Upper lobe of right lung (tissue), 1 donor: ENCODE results near the gene YAP1. TPM values are rescaled to one million over a fixed set of nuclear protein-coding genes. Genes with fewer than 3 reads are reported as not detected.

Experiments
- ATAC-seq: fragments of 200-7000 bp; cut with Tn5 transposase; one replicate; pipeline ENCODE4 v1.9.1; 2020; ENCODE audit warnings: mild to moderate bottlenecking, moderate library complexity
- DNase-seq: peaks from one replicate; pipeline ENCODE4 v3.0.0-alpha.2; 2020
- H3K27ac ChIP-seq: fragments of 200-600 bp; one replicate; pipeline ENCODE4 v1.8.0; 2022
- H3K27me3 ChIP-seq: fragments of 200-600 bp; one replicate; pipeline ENCODE4 v1.8.0; 2022; ENCODE audit warnings: mild to moderate bottlenecking
- H3K36me3 ChIP-seq: fragments of 200-600 bp; one replicate; pipeline ENCODE4 v1.8.0; 2022
- H3K4me1 ChIP-seq: fragments of 200-600 bp; one replicate; pipeline ENCODE4 v1.8.0; 2022
- H3K4me3 ChIP-seq: fragments of 200-600 bp; one replicate; pipeline ENCODE4 v1.8.0; 2022; ENCODE audit warnings: mild to moderate bottlenecking
- H3K9me3 ChIP-seq: fragments of 200-600 bp; one replicate; pipeline ENCODE4 v1.8.0; 2022
- CTCF ChIP-seq: fragments of 200-600 bp; IDR thresholded peaks from one replicate; pipeline ENCODE4 v1.8.0; 2022; ENCODE audit warnings: antibody characterized with exemption
- intact Hi-C: fragments of 100-400 bp; cut with DNase I; formaldehyde crosslinking; loops from one replicate; pipeline ENCODE4 v1.11.0; 2022
- total RNA-seq: library from RNA; stranded (reverse); fragmentation: NEBNext Ultra II Directional; extraction: Animal tissue kit (Norgen Biotek cat#: 25700); gene quantifications from one replicate; pipeline ENCODE4 v1.2.1, GENCODE V29; 2021
- donor health status: DM: no; HTN: yes; CAD: no; lungs with severe emphysema.

The YAP1 gene
- total RNA-seq, 1 donor from 2014 or later, result 127 TPM

- TF ChIP-seq CTCF, result no peak
Observed at GRCh38 chr11:102201776-102202175, 91.5 kb downstream of the YAP1 start.

GRCh38 chr11:102202972-102203371 is 92.7 kb downstream of the YAP1 start:
- H3K36me3 ChIP-seq, result peaks cover 22% of the 10 kb centered on the region
- H3K27ac ChIP-seq, result no peak overlapping the region
- no peaks in the 10 kb centered on the region for H3K27me3 ChIP-seq
- DNase-seq, result no peak
- no peak for ATAC-seq
- H3K9me3 ChIP-seq, result no peaks in the 10 kb centered on the region
- no peak overlapping the region for H3K4me3 ChIP-seq
- TF ChIP-seq CTCF, result no peak
- H3K4me1 ChIP-seq, result no peaks in the 10 kb centered on the region
- intact Hi-C loops, result no loop called here

More at GRCh38 chr11:102201776-102202175, 91.5 kb downstream of the YAP1 start:
- Histone ChIP-seq H3K36me3 (peaks cover 11% of the 10 kb centered on the region), H3K4me1 (no peaks in the 10 kb centered on the region), H3K27me3 (no peaks in the 10 kb centered on the region), H3K9me3 (no peaks in the 10 kb centered on the region), H3K27ac (no peak overlapping the region), H3K4me3 (no peak overlapping the region)
- intact Hi-C loops, result no loop called here
- DNase-seq (no peak), ATAC-seq (no peak)

- intact Hi-C loops, result no loop called here
- Histone ChIP-seq H3K27me3 (no peaks in the 10 kb centered on the region), H3K4me1 (no peaks in the 10 kb centered on the region), H3K4me3 (no peak overlapping the region), H3K36me3 (peaks cover 30% of the 10 kb centered on the region), H3K9me3 (no peaks in the 10 kb centered on the region), H3K27ac (no peak overlapping the region)
- no peak for TF ChIP-seq CTCF
- DNase-seq, result no peak
- ATAC-seq, result no peak
Observed at GRCh38 chr11:102204174-102204573, 93.9 kb downstream of the YAP1 start.

GRCh38 chr11:102205805-102206204 is 95.6 kb downstream of the YAP1 start:
- no peak for ATAC-seq
- intact Hi-C loops, result no loop called here
- H3K4me1 ChIP-seq, result no peaks in the 10 kb centered on the region
- no peak overlapping the region for H3K4me3 ChIP-seq
- H3K36me3 ChIP-seq, result peaks cover 33% of the 10 kb centered on the region
- H3K27ac ChIP-seq, result no peak overlapping the region
- H3K27me3 ChIP-seq, result no peaks in the 10 kb centered on the region
- H3K9me3 ChIP-seq, result no peaks in the 10 kb centered on the region
- DNase-seq, result no peak
- no peak for TF ChIP-seq CTCF

- intact Hi-C loops, result no loop called here
- no peak overlapping the region for H3K27ac ChIP-seq
- no peaks in the 10 kb centered on the region for H3K27me3 ChIP-seq
- TF ChIP-seq CTCF, result no peak
- no peak overlapping the region for H3K4me3 ChIP-seq
- ATAC-seq (no peak), DNase-seq (no peak)
- peaks cover 40% of the 10 kb centered on the region for H3K36me3 ChIP-seq
- no peaks in the 10 kb centered on the region for H3K9me3 ChIP-seq
- no peaks in the 10 kb centered on the region for H3K4me1 ChIP-seq
Observed at GRCh38 chr11:102208835-102209234, 98.6 kb downstream of the YAP1 start.

GRCh38 chr11:102214623-102215022 is 104.4 kb downstream of the YAP1 start:
- no peaks in the 10 kb centered on the region for H3K27me3 ChIP-seq
- no peak overlapping the region for H3K27ac ChIP-seq
- peaks cover 18% of the 10 kb centered on the region for H3K36me3 ChIP-seq
- no peaks in the 10 kb centered on the region for H3K4me1 ChIP-seq
- TF ChIP-seq CTCF, result no peak
- DNase-seq (no peak), ATAC-seq (no peak)
- H3K4me3 ChIP-seq, result no peak overlapping the region
- intact Hi-C loops, result no loop called here
- H3K9me3 ChIP-seq, result no peaks in the 10 kb centered on the region
